CD4-positive, alpha-beta T cell treated with Interleukin-1 beta for 1 hour (primary cell): ENCODE measurements around the gene YWHAQ.
"Not testable (repeated sequence)": the region's sequence is repeated elsewhere in the genome, so short reads cannot be mapped to it uniquely, and the experiment has no call there.

Source experiments
- DNase-seq, 2 donors: peaks; one replicate each; pipeline ENCODE4 v3.0.0-alpha.2; 2020 to 2022

The YWHAQ gene

GRCh38 chr2:9631878-9632700, 1.3 kb upstream of the YWHAQ start:
- no peak for DNase-seq

- no peak for DNase-seq
These were observed 689 bp upstream of the YWHAQ start for GRCh38 chr2:9631553-9631819.

- DNase-seq, result peak; percentile 78 to 80
These were observed 571 bp downstream of the YWHAQ start for GRCh38 chr2:9630117-9630735.

- no peak for DNase-seq
These were observed 1.3 kb downstream of the YWHAQ start for GRCh38 chr2:9629222-9630116.

- peak in 1 of 2 donors; percentile 35 for DNase-seq
These were observed 3.5 kb downstream of the YWHAQ start for GRCh38 chr2:9627310-9627709.

GRCh38 chr2:9623151-9623550, 7.6 kb downstream of the YWHAQ start:
- DNase-seq, result no peak

GRCh38 chr2:9621655-9622054, 9.1 kb downstream of the YWHAQ start:
- DNase-seq, result not testable (repeated sequence)

- DNase-seq, result peak; percentile 52 to 64
These were observed 12.4 kb downstream of the YWHAQ start for GRCh38 chr2:9618410-9618809.

- DNase-seq, result no peak
These were observed 13.0 kb downstream of the YWHAQ start for GRCh38 chr2:9617749-9618148.

- DNase-seq, result no peak
These were observed 13.5 kb downstream of the YWHAQ start for GRCh38 chr2:9617296-9617695.

- DNase-seq, result no peak
These were observed 16.2 kb downstream of the YWHAQ start for GRCh38 chr2:9614562-9614961.

- DNase-seq, result no peak
These were observed 17.5 kb downstream of the YWHAQ start for GRCh38 chr2:9613291-9613690.

GRCh38 chr2:9611549-9611912, 19.3 kb downstream of the YWHAQ start:
- DNase-seq, result not testable (repeated sequence)

- DNase-seq, result no peak
These were observed 19.8 kb downstream of the YWHAQ start for GRCh38 chr2:9610781-9611548.

GRCh38 chr2:9608491-9608890, 22.3 kb downstream of the YWHAQ start:
- not testable (repeated sequence) for DNase-seq

- no peak for DNase-seq
These were observed 28.4 kb downstream of the YWHAQ start for GRCh38 chr2:9602412-9602811.

GRCh38 chr2:9601397-9601796, 29.4 kb downstream of the YWHAQ start:
- DNase-seq, result no peak

- no peak for DNase-seq
These were observed 31.4 kb downstream of the YWHAQ start for GRCh38 chr2:9599430-9599829.

- no peak for DNase-seq
These were observed 34.0 kb downstream of the YWHAQ start for GRCh38 chr2:9596621-9597311.

GRCh38 chr2:9595746-9596145, 35.1 kb downstream of the YWHAQ start:
- DNase-seq, result no peak

- not testable (repeated sequence) for DNase-seq
These were observed 35.5 kb downstream of the YWHAQ start for GRCh38 chr2:9595256-9595655.

GRCh38 chr2:9594366-9595054, 36.3 kb downstream of the YWHAQ start:
- DNase-seq, result no peak
